Sigmoid colon (tissue), 7 donors: ENCODE measurements around the gene EGLN1. TPM values are rescaled to one million over a fixed set of nuclear protein-coding genes. Genes with fewer than 3 reads are reported as not detected.

ENCODE experiments used
- DNase-seq: peaks from one replicate; pipeline ENCODE4 v3.0.0-alpha.2; 2019
- H3K27ac ChIP-seq, 4 donors: fragments of 200-600 bp; sonication (generic); one replicate each; pipeline ENCODE4 v1.5.1; 2016 to 2019; ENCODE audit warnings: mild to moderate bottlenecking in 1 of 4
- H3K27me3 ChIP-seq, 3 donors: fragments of 200-600 bp; sonication (generic); one replicate each; pipeline ENCODE4 v1.5.1; 2019; ENCODE audit warnings: mild to moderate bottlenecking in 1 of 3
- H3K36me3 ChIP-seq, 4 donors: fragments of 200-600 bp; sonication (generic); one replicate each; pipeline ENCODE4 v1.5.1; 2016 to 2019
- H3K4me1 ChIP-seq, 4 donors: fragments of 200-600 bp; sonication (generic); one replicate each; pipeline ENCODE4 v1.5.1; 2017 to 2019
- H3K4me3 ChIP-seq, 4 donors: fragments of 200-600 bp; sonication (generic); one replicate each; pipeline ENCODE4 v1.5.1; 2017 to 2019; ENCODE audit warnings: mild to moderate bottlenecking in 2 of 4, moderate library complexity in 1 of 4
- H3K9me3 ChIP-seq, 4 donors: fragments of 200-600 bp in 3 of 4; sonication (generic) in 3 of 4; one replicate each; pipeline versions ENCODE4 v1.5.1 to v1.6.1; 2013 to 2019
- EP300 ChIP-seq, 4 donors: sonication (generic); formaldehyde crosslinking; IDR thresholded peaks; one replicate each; pipeline ENCODE4 v1.6.1; 2017; ENCODE audit warnings: antibody characterized with exemption in 4 of 4
- POLR2A ChIP-seq, 2 donors: fragments of 450-650 bp; IDR thresholded peaks; one replicate each; pipeline ENCODE4 v1.6.1; 2016; ENCODE audit warnings: antibody characterized with exemption in 2 of 2, mild to moderate bottlenecking in 2 of 2, moderate library complexity in 2 of 2
- POLR2AphosphoS5 ChIP-seq, 4 donors: sonication (generic); formaldehyde crosslinking; IDR thresholded peaks; one replicate each; pipeline ENCODE4 v1.6.1; 2017; ENCODE audit warnings: antibody characterized with exemption in 4 of 4
- WGBS, 2 donors: extraction: QIAGEN DNeasy Blood & Tissue Kit; methylation state at CpG; one replicate each; pipeline ENCODE4 v1.1.7; 2013; 5-methylcytosine and 5-hydroxymethylcytosine counted together
- intact Hi-C: fragments of 100-400 bp; cut with DNase I; formaldehyde crosslinking; loops from one replicate; pipeline ENCODE4 v1.15.1; 2023
- polyA plus RNA-seq, 3 donors: library from polyadenylated mRNA; stranded (reverse); fragments of 200-250 nt; gene quantifications; one replicate each; pipeline ENCODE4 v1.2.3, GENCODE V29; 2013
- total RNA-seq, 4 donors: library from RNA; depleted of rRNA; stranded (reverse); fragments of >200 nt; gene quantifications; one replicate each; pipeline ENCODE4 v1.1.0, GENCODE V29; 2016
- TF ChIP-seq, protein P1 (sequence below), 4 experiments: fragments of 450-650 bp in 3 of 4; fragments of 200-600 bp in 1 of 4; IDR thresholded peaks; one replicate each; pipeline ENCODE4 v1.5.1; 2016 to 2019; ENCODE audit warnings: antibody characterized with exemption in 4 of 4, mild to moderate bottlenecking in 3 of 4, moderate library complexity in 2 of 4
- donor health status: healthy with polysubstance abuse.
- donor health status: Bipolar disorder and iron deficiency.
- donor health status: healthy.

The EGLN1 gene
- total and polyA plus RNA-seq, 7 donors = 16.2 to 51.7 (median 37.8) TPM

DNA sequence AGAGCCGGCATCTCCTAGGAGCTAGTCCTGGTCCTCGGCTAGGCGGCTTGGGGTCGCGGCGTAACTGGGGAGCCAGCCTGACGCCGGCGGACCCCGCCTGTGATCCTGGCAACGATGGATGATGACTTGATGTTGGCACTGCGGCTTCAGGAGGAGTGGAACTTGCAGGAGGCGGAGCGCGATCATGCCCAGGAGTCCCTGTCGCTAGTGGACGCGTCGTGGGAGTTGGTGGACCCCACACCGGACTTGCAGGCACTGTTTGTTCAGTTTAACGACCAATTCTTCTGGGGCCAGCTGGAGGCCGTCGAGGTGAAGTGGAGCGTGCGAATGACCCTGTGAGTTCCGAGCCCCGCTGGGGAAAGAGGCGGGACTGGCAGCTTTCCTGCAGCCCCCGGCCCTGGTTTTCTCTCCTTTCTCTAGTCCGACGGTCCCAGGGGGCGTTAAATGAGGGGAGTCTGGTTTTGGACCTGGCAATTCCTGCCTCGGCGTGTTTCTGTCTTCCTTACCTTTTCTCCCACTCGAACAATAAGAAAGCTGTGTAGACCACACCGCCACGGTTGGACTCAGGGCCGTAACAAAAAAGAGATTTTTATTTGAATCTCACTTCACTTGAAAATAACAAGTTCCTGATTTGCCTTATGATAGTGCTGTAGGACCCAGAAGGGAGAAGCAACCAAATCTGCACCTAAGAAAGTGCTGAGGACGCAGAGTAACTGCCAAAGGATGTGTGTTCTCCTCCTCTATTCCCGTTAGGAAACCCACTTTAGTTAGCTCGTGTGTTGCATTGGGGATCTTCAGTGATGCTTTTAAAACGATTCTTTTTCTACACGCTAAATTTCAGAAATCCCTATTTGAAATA is 83.6 kb downstream of the EGLN1 start, which contains the start of gene SPRTN:
Gene SPRTN (plus strand): TSS at position 24 of the 859 bp plus-strand sequence. CDS start 91 bp downstream, at position 115.
- no peak for DNase-seq
- TF ChIP-seq POLR2AphosphoS5 (IDR thresholded peaks at IDR 0.05) = peak in 2 of 4 donors; percentile 8 to 37
- no peak for TF ChIP-seq EP300 (IDR thresholded peaks at IDR 0.05)
- Histone ChIP-seq H3K27ac (peak within 1 kb of the TSS; percentile 88 to 96 (median 92)), H3K9me3 (no peaks in the 10 kb centered on the region), H3K4me3 (peak within 1 kb of the TSS; percentile 69 to 94 (median 81)), H3K27me3 (no peaks in the 10 kb centered on the region), H3K4me1 (peaks cover 0 to 52% (median 47%) of the 10 kb centered on the region in 4 donors), H3K36me3 (peaks cover 0 to 14% (median 0%) of the 10 kb centered on the region in 4 donors)
- intact Hi-C loops = loop anchor here (2.0 to 5.0 kb wide), 4 partner anchors 84 to 264 kb away; partner anchors contain the start of genes EGLN1, GNPAT and TSNAX
- 0 to 1% methylated on average over 43 of the region's 43 CpGs for WGBS, 2 donors

DNA sequence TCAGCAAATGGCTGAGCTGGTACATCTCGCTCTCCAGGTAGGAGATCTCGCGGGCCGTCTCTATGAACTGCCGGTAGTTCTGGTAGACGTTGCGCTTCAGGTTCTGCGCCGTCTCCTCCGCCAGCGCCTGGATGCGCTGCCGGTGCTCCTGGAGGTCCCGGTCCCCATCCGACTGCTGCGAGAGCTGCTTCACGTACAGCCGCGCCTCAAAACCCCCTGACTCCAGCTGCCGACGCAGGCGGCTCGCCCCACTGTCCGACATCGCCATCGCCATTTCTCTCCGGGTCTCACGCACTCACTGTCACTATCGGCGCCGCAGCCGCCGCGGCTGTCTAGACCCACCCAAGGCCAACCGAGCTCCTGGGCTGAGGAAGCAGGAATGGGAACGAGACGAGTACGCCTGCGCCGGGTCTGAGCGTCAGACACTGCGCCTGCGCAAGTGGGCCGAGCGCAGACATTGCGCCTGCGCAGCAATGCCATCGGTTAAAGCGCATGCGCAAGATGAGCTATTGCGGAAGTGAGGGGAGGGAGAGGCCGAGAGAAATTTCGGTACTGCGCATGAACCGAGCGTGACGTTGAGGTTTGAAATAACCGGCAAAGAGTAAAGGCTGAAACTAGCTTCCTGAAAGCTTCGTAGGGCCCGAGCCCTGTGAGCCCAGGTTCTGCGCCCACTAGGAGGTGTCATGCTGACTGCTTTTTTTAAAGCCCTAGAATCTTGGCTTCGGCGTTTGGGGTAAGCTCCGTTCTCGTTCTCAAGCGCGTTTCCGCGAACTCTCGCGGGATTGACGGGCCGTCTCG is 84.4 kb downstream of the EGLN1 start, which contains the start of gene EXOC8:
Gene EXOC8 (minus strand): TSS at position 381 of the 798 bp plus-strand sequence. CDS start 107 bp downstream, at position 274.
- TF ChIP-seq POLR2AphosphoS5 (IDR thresholded peaks at IDR 0.05) (peak; percentile 95 to 98 (median 97)), EP300 (IDR thresholded peaks at IDR 0.05) (no peak), POLR2A (IDR thresholded peaks at IDR 0.05) (peak; percentile 86 to 87)
- intact Hi-C loops = loop anchor here (2.0 to 5.0 kb wide), 4 partner anchors 85 to 265 kb away; partner anchors contain the start of genes EGLN1, GNPAT and TSNAX
- WGBS, 2 donors = 0% methylated on average over 74 of the region's 74 CpGs

DNA sequence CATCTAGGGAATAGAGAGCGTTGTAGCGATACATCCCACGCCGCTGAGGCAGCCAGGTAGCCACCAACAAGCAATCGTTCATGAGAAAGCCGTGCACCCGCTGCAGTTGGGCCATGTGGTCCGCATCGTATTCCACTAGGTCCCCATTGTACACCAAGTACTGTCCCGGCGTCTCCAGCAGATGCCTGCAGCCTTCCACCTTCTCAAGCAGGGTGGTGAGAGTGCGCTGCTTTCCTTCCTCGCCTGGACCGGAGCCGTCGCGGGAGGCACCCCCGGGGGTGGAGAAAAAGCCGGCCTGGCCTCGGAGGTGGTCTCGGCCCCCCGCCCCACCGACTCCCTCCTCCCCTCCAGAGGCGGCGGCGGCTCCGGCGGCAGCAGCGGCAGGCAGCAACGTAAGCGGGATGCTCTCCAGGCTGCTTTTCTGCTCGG is 85.0 kb downstream of the EGLN1 start:
- Histone ChIP-seq H3K4me3 (peak overlapping the region; percentile 69 to 94 (median 81)), H3K4me1 (peaks cover 0 to 62% (median 53%) of the 10 kb centered on the region in 4 donors), H3K36me3 (peaks cover 0 to under 1% (median 0%) of the 10 kb centered on the region in 4 donors), H3K27ac (peak overlapping the region; percentile 88 to 96 (median 92)), H3K27me3 (no peaks in the 10 kb centered on the region), H3K9me3 (no peaks in the 10 kb centered on the region)
- no peak for TF ChIP-seq POLR2AphosphoS5 (IDR thresholded peaks at IDR 0.05)
- TF ChIP-seq EP300 (IDR thresholded peaks at IDR 0.05) = no peak
- TF ChIP-seq, protein P1, sequence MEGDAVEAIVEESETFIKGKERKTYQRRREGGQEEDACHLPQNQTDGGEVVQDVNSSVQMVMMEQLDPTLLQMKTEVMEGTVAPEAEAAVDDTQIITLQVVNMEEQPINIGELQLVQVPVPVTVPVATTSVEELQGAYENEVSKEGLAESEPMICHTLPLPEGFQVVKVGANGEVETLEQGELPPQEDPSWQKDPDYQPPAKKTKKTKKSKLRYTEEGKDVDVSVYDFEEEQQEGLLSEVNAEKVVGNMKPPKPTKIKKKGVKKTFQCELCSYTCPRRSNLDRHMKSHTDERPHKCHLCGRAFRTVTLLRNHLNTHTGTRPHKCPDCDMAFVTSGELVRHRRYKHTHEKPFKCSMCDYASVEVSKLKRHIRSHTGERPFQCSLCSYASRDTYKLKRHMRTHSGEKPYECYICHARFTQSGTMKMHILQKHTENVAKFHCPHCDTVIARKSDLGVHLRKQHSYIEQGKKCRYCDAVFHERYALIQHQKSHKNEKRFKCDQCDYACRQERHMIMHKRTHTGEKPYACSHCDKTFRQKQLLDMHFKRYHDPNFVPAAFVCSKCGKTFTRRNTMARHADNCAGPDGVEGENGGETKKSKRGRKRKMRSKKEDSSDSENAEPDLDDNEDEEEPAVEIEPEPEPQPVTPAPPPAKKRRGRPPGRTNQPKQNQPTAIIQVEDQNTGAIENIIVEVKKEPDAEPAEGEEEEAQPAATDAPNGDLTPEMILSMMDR (IDR thresholded peaks at IDR 0.05) = no peak
- no peak for TF ChIP-seq POLR2A (IDR thresholded peaks at IDR 0.05)
- DNase-seq = peak; percentile 79
- intact Hi-C loops = loop anchor here (5.0 kb wide), 3 partner anchors 95 to 265 kb away; partner anchors contain the start of genes GNPAT and TSNAX
- 1 to 2% methylated on average over 32 of the region's 32 CpGs for WGBS, 2 donors

More for the DNA sequence above, 84.4 kb downstream of the EGLN1 start, which contains the start of gene EXOC8:
- H3K27me3 ChIP-seq = no peaks in the 10 kb centered on the region
- no peaks in the 10 kb centered on the region for H3K9me3 ChIP-seq
- peak within 1 kb of the TSS; percentile 88 to 96 (median 92) for H3K27ac ChIP-seq
- H3K36me3 ChIP-seq = peaks cover 0 to 6% (median 0%) of the 10 kb centered on the region in 4 donors
- peak within 1 kb of the TSS; percentile 69 to 94 (median 81) for H3K4me3 ChIP-seq
- peaks cover 0 to 60% (median 52%) of the 10 kb centered on the region in 4 donors for H3K4me1 ChIP-seq
- DNase-seq = peak; percentile 97

DNA sequence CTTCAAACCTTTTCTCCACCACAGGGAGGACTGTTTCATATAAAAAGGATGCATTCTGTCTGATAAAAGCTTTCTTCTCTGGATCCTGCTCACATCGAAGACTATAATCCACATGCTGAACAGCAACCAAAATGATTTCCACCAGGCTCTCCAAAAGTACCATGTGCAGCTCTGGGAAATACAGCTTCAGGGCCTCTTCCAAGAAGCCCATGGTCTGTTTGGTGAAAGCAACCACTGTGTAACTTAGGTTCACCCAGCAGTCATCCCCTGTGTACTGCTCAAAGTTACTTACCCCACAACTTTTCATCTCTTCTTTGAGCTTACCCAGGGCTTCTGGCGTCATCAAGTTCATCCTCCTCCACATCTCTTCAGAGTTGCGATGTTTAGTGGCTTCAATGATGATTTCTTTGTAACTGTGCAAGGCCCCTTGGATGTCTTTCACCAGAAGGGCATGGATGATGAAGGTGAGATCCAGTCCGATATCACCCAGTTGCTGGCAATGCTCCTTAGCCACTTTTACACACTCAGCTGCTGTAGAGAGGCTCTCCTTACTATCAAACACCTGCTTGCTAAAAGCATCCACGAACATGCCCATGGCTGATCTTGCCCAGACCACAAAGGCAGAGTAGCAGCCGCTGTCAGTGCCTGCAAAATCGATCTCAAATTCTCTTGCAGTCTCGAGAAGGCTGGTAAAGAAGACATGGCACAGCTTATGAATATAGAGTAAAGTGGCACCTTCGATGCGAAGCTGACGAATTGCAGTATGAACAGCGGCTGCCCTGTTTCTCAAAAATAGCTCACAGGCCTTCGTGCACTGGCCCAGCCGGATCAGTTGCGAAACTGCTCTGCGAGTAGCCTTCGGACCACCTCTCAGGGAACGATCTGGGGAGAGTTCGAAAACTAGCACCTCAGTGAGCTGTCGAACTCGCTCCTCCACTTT is 86.2 kb downstream of the EGLN1 start:
- WGBS, 2 donors = 52 to 68% methylated on average over 21 of the region's 21 CpGs
- H3K27ac ChIP-seq = peak overlapping the region in 2 of 4 donors; percentile 93 to 96
- DNase-seq = no peak
- peaks cover 0 to 62% (median 53%) of the 10 kb centered on the region in 4 donors for H3K4me1 ChIP-seq
- no peaks in the 10 kb centered on the region for H3K9me3 ChIP-seq
- no peaks in the 10 kb centered on the region for H3K27me3 ChIP-seq
- H3K4me3 ChIP-seq = peak overlapping the region; percentile 69 to 94 (median 81)
- H3K36me3 ChIP-seq = peaks cover 0 to 9% (median 0%) of the 10 kb centered on the region in 4 donors
- intact Hi-C loops = loop anchor here (5.0 kb wide), 3 partner anchors 94 to 266 kb away; partner anchors contain the start of genes GNPAT and TSNAX
- no peak for TF ChIP-seq EP300 (IDR thresholded peaks at IDR 0.05)
- TF ChIP-seq, protein P1 (IDR thresholded peaks at IDR 0.05) = no peak
- TF ChIP-seq POLR2A (IDR thresholded peaks at IDR 0.05) = no peak
